ENCODE data around the gene HEPHL1. TPM values are rescaled to one million over a fixed set of nuclear protein-coding genes. Genes with fewer than 3 reads are reported as not detected.
"Not testable (repeated sequence)": the region's sequence is repeated elsewhere in the genome, so short reads cannot be mapped to it uniquely, and the experiment has no call there.

HEPHL1 gene
- total RNA-seq, 1 donor from 2014 or later, result not detected

- Histone ChIP-seq H3K9me3 (ENCODE audit: insufficient read depth, low read depth, low read length) (no peaks in the 10 kb centered on the region), H3K79me2 (ENCODE audit: insufficient read depth, low read length) (no peaks in the 10 kb centered on the region), H3K4me3 (ENCODE audit: insufficient read depth, low read depth, low read length) (no peak overlapping the region), H3K4me1 (ENCODE audit: insufficient read depth, low read length) (no peaks in the 10 kb centered on the region), H3K27me3 (ENCODE audit: insufficient read depth, low read length) (no peaks in the 10 kb centered on the region), H3K9ac (ENCODE audit: low read length) (no peak overlapping the region), H3K36me3 (ENCODE audit: insufficient read depth, low read length) (no peaks in the 10 kb centered on the region), H3K27ac (ENCODE audit: low read depth, low read length) (no peak overlapping the region), H3K4me2 (ENCODE audit: low read length) (no peak overlapping the region), H4K20me1 (ENCODE audit: insufficient read depth, low read length) (no peaks in the 10 kb centered on the region), H2AFZ (ENCODE audit: low read depth, low read length) (no peak overlapping the region)
- no peak for TF ChIP-seq EZH2 (IDR thresholded peaks at IDR 0.05; ENCODE audit: insufficient read depth, low read length)
- TF ChIP-seq, protein P1, sequence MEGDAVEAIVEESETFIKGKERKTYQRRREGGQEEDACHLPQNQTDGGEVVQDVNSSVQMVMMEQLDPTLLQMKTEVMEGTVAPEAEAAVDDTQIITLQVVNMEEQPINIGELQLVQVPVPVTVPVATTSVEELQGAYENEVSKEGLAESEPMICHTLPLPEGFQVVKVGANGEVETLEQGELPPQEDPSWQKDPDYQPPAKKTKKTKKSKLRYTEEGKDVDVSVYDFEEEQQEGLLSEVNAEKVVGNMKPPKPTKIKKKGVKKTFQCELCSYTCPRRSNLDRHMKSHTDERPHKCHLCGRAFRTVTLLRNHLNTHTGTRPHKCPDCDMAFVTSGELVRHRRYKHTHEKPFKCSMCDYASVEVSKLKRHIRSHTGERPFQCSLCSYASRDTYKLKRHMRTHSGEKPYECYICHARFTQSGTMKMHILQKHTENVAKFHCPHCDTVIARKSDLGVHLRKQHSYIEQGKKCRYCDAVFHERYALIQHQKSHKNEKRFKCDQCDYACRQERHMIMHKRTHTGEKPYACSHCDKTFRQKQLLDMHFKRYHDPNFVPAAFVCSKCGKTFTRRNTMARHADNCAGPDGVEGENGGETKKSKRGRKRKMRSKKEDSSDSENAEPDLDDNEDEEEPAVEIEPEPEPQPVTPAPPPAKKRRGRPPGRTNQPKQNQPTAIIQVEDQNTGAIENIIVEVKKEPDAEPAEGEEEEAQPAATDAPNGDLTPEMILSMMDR (IDR thresholded peaks at IDR 0.05; ENCODE audit: insufficient read depth, low read depth, low read length), result no peak
- H3K36me3 Mint-ChIP-seq (ENCODE audit: low read depth, unreplicated experiment), result no peaks in the 10 kb centered on the region
- H3K4me1 Mint-ChIP-seq (ENCODE audit: low read depth, unreplicated experiment), result no peaks in the 10 kb centered on the region
- DNase-seq (ENCODE audit: low read depth) (no peak), FAIRE-seq (no peak)
- H3K4me3 Mint-ChIP-seq (ENCODE audit: unreplicated experiment), result no peak overlapping the region
- H3K27me3 Mint-ChIP-seq (ENCODE audit: low read depth, unreplicated experiment), result peaks cover 5% of the 10 kb centered on the region
- no peak overlapping the region for H3K27ac Mint-ChIP-seq (ENCODE audit: unreplicated experiment)
- peaks cover 6% of the 10 kb centered on the region for H3K9me3 Mint-ChIP-seq (ENCODE audit: unreplicated experiment)
Observed at GRCh38 chr11:93974759-93975158, 46.4 kb upstream of the HEPHL1 start.

DNA sequence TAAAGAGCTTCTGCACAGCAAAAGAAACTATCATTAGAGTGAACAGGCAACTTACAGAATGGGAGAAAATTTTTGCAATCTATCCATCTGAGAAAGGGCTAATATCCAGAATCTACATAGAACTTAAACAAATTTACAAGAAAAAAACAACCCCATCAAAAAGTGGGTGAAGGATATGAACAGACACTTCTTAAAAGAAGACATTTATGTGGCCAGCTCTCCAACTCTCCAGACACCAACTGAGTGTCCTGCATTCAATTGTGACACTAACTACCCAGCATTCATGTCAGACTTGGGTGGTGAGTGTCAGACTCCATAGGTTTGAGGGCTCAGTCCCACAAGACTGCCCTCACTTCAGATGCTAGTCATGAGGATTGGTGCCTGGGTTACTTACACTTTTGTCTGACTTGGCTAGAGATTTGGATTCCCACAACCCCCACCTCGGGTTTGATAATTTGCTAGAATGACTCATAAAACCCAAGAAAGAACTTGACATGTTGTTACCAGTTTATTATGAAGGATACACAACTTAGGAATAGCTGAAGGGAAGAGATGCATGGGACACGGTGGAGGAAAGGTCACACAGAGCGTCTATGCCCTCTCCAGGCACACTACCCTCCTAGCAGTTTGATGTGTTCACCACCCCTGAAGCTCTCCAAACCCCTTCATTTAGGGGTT, 44.4 kb upstream of the HEPHL1 start:
- H3K4me2 ChIP-seq (ENCODE audit: low read length); H3K27ac Mint-ChIP-seq (ENCODE audit: unreplicated experiment); H3K36me3 ChIP-seq (ENCODE audit: insufficient read depth, low read length); H3K79me2 ChIP-seq (ENCODE audit: insufficient read depth, low read length); H3K27me3 Mint-ChIP-seq (ENCODE audit: low read depth, unreplicated experiment); FAIRE-seq; H2AFZ ChIP-seq (ENCODE audit: low read depth, low read length); H4K20me1 ChIP-seq (ENCODE audit: insufficient read depth, low read length); H3K4me1 ChIP-seq (ENCODE audit: insufficient read depth, low read length); H3K4me3 Mint-ChIP-seq (ENCODE audit: unreplicated experiment); H3K27ac ChIP-seq (ENCODE audit: low read depth, low read length); H3K9me3 ChIP-seq (ENCODE audit: insufficient read depth, low read depth, low read length); H3K9me3 Mint-ChIP-seq (ENCODE audit: unreplicated experiment); H3K9ac ChIP-seq (ENCODE audit: low read length); H3K36me3 Mint-ChIP-seq (ENCODE audit: low read depth, unreplicated experiment); H3K27me3 ChIP-seq (ENCODE audit: insufficient read depth, low read length); H3K4me3 ChIP-seq (ENCODE audit: insufficient read depth, low read depth, low read length); H3K4me1 Mint-ChIP-seq (ENCODE audit: low read depth, unreplicated experiment): not testable (repeated sequence)
- peak; percentile 11 for DNase-seq (ENCODE audit: low read depth)

DNA sequence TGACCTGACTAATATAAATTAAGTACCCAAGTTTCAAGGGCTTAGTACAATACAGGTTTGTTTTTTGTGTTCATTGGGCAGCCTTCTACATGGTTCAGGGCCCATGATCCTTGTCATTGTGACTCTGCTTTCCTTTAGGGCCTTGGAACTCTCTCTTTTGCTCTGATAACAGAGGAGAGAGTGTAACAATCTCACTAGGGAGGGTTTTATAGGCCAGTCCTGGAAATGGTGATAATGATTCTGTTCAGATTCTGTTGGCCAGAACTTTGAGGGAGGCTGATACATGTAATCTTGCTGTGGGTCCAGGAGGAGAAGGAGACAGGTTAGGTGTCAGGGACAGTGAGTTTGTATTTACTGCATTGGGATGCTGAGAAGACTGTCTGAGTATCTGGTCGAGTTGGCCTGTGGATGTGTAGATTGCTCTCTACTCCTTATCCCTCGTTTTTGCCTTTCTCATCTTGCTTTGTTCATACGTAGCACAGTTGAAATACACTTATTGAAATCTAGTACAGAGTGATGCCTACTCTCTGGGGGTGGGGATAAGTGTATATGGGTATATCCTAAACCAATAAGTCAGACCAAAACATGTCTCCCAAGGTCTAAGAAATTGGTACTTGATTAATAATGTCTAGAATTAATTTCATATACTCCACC, 37.5 kb upstream of the HEPHL1 start:
- no peak overlapping the region for H3K27ac ChIP-seq (ENCODE audit: low read depth, low read length)
- H3K4me2 ChIP-seq (ENCODE audit: low read length), result no peak overlapping the region
- peaks cover 2% of the 10 kb centered on the region for H3K9me3 Mint-ChIP-seq (ENCODE audit: unreplicated experiment)
- no peak overlapping the region for H3K27ac Mint-ChIP-seq (ENCODE audit: unreplicated experiment)
- no peaks in the 10 kb centered on the region for H3K9me3 ChIP-seq (ENCODE audit: insufficient read depth, low read depth, low read length)
- no peaks in the 10 kb centered on the region for H3K4me1 Mint-ChIP-seq (ENCODE audit: low read depth, unreplicated experiment)
- DNase-seq (ENCODE audit: low read depth), result no peak
- H3K4me3 Mint-ChIP-seq (ENCODE audit: unreplicated experiment), result no peak overlapping the region
- H3K36me3 ChIP-seq (ENCODE audit: insufficient read depth, low read length), result no peaks in the 10 kb centered on the region
- H2AFZ ChIP-seq (ENCODE audit: low read depth, low read length), result no peak overlapping the region
- H3K9ac ChIP-seq (ENCODE audit: low read length), result no peak overlapping the region
- H3K4me3 ChIP-seq (ENCODE audit: insufficient read depth, low read depth, low read length), result no peak overlapping the region
- no peaks in the 10 kb centered on the region for H3K27me3 ChIP-seq (ENCODE audit: insufficient read depth, low read length)
- FAIRE-seq, result no peak
- H3K79me2 ChIP-seq (ENCODE audit: insufficient read depth, low read length), result no peaks in the 10 kb centered on the region
- no peaks in the 10 kb centered on the region for H3K36me3 Mint-ChIP-seq (ENCODE audit: low read depth, unreplicated experiment)
- TF ChIP-seq, protein P1 (IDR thresholded peaks at IDR 0.05; ENCODE audit: insufficient read depth, low read depth, low read length), result no peak
- TF ChIP-seq EZH2 (IDR thresholded peaks at IDR 0.05; ENCODE audit: insufficient read depth, low read length), result no peak
- H3K27me3 Mint-ChIP-seq (ENCODE audit: low read depth, unreplicated experiment), result peaks cover 8% of the 10 kb centered on the region
- H4K20me1 ChIP-seq (ENCODE audit: insufficient read depth, low read length), result no peaks in the 10 kb centered on the region
- H3K4me1 ChIP-seq (ENCODE audit: insufficient read depth, low read length), result no peaks in the 10 kb centered on the region
